Midbrain (tissue), 1 donor: Measurements from ENCODE around the gene TEX19.
"Not testable (repeated sequence)": the region's sequence is repeated elsewhere in the genome, so short reads cannot be mapped to it uniquely, and the experiment has no call there.

Experiments used
- DNase-seq: peaks from one replicate; lab custom pipeline; 2025; lab: John Stamatoyannopoulos, UW

The TEX19 gene

DNA sequence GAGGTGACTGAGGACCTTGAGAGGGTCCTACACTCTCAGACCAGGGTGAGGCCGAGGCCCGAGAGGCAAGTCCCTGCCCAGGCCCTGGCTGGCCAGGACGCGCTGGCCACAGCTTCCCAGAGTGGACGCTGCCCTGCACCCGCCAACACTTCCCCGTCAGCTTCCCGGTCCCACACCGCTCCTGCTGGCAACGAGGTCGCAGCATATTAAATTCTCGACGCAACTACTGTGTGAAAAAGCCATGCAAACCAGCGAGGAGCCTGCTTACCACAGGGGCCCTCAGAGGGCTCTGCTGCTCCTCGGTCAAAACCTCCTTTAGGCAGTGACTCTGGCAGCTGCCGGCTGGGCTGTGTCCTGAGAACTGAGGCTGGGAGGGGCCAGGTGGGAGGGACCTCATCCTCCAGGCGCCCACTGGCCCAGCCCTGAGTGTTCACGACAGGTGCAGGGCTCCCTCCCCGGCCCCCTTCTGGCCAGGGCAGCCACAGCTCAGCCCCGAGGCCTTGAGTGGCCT is 2.1 kb upstream of the TEX19 start:
- DNase-seq = no peak

DNA sequence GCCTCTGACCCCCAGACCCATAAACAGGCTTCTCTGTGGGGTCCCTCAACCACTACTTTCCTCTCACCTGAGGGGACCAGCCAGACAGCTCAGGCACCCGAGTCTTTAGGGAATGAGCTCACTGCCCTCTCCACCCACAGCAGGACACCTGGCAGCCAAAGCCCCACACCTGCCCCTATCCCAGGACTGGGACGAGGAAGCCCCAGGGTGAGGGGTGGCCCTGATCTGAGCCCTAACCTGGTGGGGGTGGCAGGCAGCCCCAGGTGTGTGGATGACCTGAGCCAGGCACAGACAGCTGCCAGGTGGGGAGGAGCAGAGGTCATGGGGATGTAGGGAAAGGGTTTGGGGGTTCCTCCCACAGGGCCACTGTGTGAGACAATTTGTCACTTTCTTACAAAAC is 1.7 kb upstream of the TEX19 start:
- DNase-seq = no peak

DNA sequence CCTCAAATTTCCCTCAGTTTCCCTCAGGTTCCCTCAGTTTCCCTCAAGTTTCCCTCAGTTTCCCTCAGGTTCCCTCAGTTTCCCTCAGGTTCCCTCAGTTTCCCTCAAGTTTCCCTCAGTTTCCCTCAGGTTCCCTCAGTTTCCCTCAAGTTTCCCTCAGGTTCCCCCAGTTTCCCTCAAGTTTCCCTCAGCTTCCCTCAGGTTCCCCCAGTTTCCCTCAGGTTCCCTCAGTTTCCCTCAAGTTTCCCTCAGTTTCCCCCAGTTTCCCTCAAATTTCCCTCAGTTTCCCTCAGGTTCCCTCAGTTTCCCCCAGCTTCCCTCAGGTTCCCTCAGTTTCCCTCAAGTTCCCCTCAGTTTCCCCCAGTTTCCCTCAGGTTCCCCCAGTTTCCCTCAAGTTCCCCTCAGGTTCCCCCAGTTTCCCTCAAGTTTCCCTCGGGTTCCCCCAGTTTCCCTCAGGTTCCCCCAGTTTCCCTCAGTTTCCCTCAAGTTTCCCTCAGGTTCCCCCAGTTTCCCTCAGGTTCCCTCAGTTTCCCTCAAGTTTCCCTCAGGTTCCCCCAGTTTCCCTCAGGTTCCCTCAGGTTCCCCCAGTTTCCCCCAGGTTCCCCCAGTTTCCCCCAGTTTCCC is 516 bp downstream of the TEX19 start:
- not testable (repeated sequence) for DNase-seq

DNA sequence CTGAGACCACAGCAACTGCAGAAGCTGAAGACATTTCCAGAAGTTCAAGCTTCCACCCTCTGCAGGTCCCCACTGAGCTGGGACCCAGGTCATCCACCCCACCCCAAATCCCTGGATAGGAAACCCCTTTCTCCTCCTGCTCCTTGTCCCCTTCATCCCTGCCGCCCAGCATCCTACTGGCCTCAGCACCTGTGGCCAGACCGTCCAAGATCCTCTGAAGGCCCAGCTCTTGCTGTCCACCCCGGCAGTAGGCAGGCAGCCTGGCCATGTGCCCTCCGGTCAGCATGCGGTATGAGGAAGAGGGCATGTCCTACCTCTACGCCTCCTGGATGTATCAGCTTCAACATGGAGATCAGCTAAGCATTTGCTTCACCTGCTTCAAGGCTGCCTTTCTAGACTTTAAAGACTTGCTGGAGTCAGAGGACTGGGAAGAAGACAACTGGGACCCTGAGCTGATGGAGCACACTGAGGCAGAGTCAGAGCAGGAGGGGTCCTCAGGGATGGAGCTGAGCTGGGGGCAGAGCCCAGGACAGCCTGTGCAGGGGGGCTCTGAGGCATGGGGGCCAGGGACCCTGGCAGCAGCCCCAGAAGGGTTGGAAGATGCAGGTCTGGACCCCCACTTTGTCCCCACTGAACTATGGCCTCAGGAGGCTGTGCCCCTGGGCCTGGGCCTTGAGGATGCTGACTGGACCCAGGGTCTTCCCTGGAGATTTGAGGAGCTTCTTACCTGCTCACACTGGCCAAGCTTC is 3.0 kb downstream of the TEX19 start:
- DNase-seq = no peak

DNA sequence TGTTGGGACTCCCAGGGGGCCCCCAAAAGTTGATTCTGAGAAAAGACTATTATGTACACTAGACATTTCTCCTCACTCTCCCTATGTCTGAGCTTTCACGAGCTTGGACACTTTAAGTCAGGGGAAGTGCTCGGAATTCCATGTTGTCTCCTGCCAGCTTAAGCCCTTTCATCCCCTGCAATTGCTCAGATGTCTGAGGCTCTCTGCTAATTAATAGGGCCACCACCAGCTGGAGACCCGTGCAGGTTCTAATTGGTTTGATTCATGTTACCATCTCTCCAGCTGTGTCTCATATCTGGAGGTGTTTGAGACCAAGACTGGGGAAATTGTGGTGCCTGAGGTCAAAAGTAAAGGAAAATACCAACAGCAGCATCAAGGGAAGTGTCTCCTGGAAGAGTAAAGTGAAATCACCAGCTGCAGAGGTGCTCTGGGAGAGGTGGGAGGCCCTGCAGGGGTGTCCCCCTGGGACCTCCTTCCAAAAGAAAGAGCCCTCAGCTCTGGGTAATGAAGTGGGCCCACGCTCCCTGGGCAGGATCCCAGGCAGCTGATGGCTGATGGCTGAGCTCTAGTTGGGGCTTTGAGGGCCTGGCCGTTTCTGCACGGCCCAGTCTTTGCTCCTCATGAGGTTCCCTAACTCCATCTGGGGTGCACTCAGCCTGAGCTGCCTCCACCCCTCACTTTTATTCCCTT is 6.7 kb downstream of the TEX19 start:
- no peak for DNase-seq

DNA sequence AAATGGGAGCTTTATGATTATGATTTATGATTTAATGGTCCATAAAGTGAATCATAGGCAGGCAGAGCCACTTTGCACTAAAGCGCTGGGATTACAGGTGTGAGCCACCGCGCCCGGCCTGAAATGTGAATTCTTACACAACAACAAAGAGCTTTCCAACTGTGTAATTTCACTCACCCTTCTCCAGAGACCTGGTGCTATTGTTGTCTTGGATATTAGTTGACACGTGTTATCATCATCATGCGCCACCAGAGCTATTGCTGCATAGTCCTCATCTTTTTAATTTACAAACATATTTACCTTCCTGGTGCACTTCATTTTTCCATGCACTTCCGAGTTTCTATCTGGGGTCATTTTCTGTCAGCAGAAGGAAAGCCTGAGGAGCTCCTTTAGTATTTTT is 7.7 kb downstream of the TEX19 start:
- DNase-seq = no peak

DNA sequence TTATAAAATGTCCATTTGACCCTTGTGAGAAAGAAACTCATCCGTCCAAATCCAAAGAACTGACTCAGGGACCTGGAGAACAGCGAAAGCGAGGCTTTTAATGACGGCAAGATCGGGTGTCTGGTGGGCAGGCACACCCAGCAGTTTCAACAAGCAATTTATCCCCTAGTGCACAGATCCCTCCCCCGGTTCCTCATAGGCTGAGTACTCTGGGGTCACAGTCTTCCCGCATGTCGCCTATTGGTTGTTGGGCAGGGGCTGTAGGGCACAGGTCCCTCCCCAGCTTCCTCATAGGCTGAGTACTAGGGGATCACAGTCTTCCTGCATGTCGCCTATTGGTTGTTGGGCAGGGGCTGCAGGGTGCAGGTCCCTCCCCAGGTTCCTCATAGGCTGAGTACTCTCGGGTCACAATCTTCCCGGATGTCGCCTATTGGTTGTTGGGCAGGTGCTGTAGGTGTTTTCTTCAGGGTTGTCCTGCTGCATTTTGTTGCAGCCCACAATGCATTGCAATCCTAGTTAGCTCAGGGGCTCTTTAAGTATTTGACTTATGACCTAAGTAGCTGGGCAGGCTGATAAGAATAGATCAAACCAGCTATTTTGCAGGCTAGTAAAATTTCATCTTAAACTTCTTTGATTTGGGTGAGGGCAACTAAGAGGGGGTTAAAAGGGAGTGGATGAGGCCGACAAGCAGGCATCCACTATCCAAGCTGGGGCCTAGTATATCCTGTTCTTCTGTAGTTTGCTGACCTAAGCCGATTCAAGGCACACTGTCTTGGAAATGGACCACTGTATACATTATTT is 8.9 kb downstream of the TEX19 start:
- DNase-seq = no peak

DNA sequence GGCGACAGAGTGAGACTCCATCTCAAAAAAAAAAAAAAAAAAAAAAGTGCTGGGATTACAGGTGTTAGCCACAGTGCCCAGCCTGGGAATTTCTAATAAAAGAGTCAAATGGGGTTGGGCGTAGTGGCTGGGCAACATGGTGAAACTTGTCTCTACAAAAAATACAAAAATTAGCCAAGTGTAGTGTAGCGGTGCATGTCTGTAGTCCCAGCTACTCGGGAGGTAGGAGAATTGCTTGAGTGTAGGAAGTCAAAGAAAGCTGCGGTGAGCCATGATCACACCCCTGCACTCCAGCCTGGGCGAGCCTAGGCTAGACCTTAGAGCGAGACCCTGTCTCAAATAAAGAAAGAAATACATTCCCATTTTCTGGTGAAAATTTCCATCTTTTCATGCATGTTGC is 10.2 kb downstream of the TEX19 start:
- DNase-seq = no peak

DNA sequence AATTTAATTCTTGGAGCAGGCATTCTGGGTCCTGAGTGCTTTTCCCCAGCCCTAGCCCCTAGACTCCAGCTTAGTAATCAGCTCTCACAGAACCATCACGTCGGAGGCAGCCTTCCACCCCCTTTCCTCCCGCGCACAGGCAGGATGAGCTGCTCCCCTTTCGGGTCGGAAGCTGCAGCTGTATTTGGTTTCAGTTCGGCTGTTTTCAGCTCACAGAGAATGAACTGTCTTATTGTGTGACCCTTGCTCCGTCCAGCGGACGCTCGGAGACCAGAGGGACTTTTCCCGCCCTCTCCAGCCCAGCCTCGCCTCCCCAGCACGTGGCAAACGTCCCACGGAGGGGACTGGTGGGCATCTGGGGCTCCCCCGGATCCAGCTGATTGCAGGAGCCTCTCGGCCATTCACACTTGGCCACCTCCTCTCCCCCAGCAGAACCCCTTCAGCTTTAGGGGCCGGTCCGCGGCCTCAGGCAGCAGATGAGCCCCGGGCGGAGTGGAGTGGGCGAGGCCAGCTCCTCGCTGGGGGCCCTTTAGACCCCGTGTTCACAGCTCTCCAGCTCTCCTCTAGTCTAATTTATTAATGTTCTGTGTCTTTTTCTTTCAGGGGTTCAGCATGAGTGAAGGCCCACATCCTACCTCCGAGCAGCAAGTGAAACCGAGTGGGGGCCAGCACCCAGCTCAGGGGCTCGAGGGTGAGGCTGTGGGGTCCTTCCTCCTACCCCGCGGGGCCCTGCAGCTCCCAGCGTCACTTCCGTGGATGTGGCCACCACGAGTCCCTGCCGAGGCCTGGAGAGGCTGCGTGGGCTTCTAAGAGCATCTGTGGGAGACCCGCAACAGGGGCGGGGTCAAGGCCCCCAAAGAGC is 11.7 kb downstream of the TEX19 start:
- no peak for DNase-seq

DNA sequence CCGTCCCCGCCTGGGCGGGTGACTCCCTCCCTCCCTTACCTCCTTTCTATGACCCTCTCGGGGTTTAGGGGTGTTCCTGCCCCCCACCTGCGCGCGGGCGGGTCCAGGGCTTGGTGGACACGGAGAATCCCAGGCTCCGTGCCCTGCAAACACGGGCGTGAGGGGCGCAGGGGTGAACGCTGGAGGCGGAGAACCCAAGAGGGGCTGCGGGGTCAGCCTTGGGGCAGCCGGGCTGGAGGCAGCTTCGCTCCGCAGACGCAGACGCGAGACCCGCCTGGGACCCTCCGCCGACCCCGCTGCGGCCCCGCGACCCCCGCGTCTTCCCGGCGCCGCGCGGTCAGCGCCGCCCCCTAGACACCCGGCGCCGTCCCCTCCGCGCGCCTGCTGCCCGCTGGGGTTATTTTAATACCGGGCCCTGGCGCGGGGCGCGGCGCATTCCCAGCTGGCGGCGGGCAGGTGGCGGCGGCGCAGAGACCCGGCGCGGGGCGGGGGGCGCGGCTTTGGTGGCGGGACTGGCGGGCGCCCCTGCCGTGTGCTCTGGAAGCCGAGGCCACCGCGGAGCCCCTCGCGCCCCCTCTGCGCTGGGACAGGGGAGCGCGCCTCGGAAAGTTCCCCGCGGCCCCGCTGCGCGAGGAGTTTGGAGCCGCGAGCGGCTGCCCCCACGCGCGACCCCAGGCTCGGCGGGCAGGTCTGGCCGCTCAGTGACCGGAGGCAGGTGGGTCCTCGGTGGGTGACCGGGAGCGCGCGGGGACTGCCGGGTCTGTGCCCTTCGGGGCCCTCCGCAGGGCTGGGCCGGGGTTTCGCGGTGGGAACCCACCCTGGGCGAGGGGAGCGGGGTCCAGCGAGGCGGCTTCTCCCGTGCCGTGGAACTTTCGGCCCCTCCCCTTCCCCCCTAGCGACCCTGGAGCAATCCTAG is 12.5 kb downstream of the TEX19 start, which contains the start of gene UTS2R:
Gene UTS2R (plus strand): TSS at position 433 of the 916 bp plus-strand sequence. CDS start 2,560 bp downstream, outside the sequence.
- DNase-seq = no peak

DNA sequence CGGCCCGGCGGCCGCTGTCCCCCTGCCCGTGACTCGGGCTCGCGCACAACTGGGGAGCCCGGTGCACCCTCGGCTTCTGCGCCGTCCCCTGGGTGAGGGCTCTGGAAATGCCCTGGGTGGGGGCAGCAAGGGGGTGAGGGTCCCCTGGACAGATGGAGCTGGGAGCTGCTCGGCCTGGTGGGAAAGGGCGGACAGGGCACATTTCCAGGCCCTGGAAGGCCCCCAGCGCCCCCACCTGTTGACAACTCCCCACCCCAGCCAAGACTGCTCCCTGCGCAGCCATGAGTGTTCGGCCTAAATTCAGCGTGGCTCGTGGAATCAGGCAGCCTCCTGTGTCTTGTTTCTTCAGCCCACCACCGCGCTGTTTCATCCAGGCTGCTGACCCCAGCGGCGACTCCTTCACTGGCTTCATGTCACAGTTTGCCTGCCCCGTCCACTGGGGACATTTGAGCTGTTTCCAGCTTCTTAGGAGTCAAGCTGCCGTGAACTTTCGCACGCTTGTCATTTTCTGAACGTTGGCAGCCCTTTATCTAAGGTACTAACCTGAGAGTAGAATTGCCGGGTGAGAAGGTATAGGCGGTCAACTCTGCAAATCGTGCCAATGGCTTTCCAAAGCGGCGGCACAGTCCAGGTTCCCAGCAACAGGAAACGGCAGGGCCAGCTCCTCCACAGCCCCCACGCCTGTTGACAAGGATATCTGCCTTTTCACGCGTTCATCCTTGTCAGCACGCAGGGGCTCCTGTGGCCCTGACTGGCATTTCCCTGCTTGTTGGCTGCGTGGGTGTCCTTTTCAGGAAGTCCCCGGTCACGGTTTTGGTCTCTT is 13.4 kb downstream of the TEX19 start:
- no peak for DNase-seq

DNA sequence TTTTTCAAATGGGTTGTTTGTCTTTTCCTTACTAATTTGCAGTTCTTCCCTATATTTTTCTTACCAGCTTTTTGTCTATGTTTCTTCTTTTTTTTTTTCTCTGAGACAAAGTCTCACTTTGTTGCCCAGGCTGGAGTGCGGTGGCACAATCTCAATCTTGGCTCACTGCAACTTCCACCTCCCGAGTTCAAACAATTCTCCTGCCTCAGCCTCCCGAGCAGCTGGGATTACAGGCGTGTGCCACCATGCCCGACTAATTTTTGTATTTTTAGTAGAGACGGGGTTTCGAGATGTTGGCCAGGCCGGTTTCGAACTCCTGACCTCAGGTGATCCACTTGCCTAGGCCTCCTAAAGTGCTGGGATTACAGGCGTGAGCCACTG is 14.0 kb downstream of the TEX19 start:
- not testable (repeated sequence) for DNase-seq

DNA sequence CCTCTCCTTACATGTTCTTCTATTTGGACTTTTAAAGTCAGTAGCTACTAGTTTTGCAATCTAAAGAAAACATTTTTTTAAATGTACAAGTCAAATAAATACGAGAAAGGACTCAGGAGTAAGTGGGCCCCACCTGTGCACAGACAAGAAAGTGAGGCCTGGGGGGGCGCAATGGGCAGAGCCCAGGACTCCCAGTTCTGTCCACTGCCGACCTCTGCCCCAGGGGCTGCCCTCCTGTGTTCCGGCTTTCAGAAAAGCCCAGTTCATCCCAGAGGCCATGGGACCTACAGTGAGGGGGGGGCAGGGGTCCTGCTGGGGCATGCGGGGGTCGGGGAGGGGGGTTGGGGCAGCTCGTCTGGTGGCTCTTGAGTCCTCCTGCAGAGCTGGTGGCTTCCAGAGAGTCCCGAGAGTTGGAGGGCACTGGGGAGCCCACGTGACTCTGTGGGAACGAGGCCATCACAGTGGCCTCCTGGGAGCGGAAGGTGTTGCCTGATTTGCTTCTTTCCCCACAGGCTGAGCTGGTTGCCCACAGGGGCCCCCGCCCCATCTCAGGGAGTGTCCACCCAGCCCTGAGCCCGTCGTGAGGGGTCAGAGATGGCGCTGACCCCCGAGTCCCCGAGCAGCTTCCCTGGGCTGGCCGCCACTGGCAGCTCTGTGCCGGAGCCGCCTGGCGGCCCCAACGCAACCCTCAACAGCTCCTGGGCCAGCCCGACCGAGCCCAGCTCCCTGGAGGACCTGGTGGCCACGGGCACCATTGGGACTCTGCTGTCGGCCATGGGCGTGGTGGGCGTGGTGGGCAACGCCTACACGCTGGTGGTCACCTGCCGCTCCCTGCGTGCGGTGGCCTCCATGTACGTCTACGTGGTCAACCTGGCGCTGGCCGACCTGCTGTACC is 14.9 kb downstream of the TEX19 start:
- DNase-seq = no peak

DNA sequence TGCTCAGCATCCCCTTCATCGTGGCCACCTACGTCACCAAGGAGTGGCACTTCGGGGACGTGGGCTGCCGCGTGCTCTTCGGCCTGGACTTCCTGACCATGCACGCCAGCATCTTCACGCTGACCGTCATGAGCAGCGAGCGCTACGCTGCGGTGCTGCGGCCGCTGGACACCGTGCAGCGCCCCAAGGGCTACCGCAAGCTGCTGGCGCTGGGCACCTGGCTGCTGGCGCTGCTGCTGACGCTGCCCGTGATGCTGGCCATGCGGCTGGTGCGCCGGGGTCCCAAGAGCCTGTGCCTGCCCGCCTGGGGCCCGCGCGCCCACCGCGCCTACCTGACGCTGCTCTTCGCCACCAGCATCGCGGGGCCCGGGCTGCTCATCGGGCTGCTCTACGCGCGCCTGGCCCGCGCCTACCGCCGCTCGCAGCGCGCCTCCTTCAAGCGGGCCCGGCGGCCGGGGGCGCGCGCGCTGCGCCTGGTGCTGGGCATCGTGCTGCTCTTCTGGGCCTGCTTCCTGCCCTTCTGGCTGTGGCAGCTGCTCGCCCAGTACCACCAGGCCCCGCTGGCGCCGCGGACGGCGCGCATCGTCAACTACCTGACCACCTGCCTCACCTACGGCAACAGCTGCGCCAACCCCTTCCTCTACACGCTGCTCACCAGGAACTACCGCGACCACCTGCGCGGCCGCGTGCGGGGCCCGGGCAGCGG is 15.7 kb downstream of the TEX19 start:
- no peak for DNase-seq

DNA sequence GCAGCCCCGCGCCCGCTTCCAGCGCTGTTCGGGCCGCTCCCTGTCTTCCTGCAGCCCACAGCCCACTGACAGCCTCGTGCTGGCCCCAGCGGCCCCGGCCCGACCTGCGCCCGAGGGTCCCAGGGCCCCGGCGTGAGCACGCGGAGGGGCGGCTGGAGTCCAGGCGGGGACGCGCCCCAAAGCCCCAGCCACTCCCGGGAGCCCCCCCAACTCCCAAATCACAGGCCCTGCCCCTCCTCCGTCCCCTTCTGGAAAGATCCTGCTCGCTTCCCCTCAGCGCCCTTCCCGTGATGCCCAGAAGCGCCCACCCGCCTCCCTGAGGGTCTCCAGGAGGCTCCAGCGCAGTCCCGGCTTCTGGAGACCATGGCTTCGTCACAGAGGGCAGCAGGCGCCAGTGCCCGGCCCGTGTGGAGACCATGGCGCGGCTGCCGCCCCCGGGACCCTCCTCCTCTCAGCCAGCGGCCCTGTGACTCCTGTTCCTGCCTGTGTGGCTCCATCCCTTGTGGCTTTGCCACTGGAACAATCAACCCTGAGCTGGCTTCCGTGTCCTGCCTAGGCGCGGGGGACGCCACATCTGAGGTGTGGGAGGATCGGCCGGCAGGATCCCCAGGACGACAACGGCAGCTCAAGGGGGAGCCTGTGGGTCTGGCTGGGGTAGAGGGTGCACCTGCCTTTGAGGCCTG is 16.5 kb downstream of the TEX19 start:
- DNase-seq = no peak

DNA sequence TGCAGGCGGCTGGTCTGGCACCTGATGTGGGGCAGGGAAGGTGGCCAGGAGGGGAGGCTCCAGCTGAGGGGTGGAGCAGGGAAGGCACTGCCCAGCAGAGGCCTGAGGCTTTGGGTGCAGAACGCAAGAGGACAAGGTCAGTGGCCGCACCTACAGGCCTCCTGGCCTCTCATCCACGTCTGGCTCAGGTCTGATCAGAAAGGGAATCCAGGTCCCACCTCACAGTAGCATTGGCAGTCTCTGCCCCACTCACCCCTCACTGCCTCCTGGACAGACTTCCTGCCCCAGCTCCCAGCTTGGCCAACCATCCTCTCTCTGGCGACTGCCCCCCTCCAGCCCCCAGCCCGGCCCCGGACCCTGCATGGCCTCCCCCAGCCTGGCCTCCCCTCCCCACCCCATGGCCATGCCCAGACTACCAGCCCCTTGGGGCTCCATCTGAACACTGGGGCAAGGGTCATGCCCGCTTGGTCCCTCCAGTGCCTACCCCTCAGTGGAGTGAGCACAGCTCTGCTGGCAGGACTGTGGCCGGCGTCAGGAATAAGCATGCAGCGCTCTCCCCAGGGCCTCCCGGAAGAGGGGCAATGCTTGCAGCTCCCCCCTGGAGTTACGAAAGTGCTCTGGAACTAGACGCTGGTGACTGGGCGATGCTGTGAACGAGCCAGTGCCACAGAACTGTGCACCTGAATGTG is 17.1 kb downstream of the TEX19 start:
- no peak for DNase-seq
